WERI-Rb-1 (cell line): ENCODE measurements around the gene NARS2.

Experiments used
- DNase-seq: peaks from one replicate; pipeline ENCODE4 v3.0.0-alpha.2; 2020
- H3K27ac ChIP-seq: fragments of 250-450 bp; sonication (Bioruptor Pico); 2 replicates; pipeline ENCODE4 v1.5.1; 2020; ENCODE audit warnings: mild to moderate bottlenecking, moderate library complexity
- H3K27me3 ChIP-seq: fragments of 250-450 bp; sonication (Bioruptor Pico); 2 replicates; pipeline ENCODE4 v1.5.1; 2021; ENCODE audit warnings: mild to moderate bottlenecking, low read depth, moderate library complexity; ENCODE audit not compliant: insufficient read depth, severe bottlenecking
- H3K36me3 ChIP-seq: fragments of 250-450 bp; sonication (Bioruptor Pico); 2 replicates; pipeline ENCODE4 v1.5.1; 2020; ENCODE audit warnings: mild to moderate bottlenecking, moderate library complexity
- H3K4me3 ChIP-seq: 2 replicates; pipeline ENCODE4 v1.5.1; 2011; ENCODE audit warnings: low read depth, mild to moderate bottlenecking, control low read depth, low read length
- H3K9me3 ChIP-seq: fragments of 250-450 bp; sonication (Bioruptor Pico); 2 replicates; pipeline ENCODE4 v1.5.1; 2021; ENCODE audit warnings: mild to moderate bottlenecking, moderate library complexity; ENCODE audit not compliant: severe bottlenecking
- TF ChIP-seq, protein P1 (sequence below): IDR thresholded peaks from 2 replicates; pipeline ENCODE4 v1.5.1; 2011; ENCODE audit warnings: low read depth, mild to moderate bottlenecking, control low read depth, inconsistent platforms, low read length

Gene NARS2

DNA sequence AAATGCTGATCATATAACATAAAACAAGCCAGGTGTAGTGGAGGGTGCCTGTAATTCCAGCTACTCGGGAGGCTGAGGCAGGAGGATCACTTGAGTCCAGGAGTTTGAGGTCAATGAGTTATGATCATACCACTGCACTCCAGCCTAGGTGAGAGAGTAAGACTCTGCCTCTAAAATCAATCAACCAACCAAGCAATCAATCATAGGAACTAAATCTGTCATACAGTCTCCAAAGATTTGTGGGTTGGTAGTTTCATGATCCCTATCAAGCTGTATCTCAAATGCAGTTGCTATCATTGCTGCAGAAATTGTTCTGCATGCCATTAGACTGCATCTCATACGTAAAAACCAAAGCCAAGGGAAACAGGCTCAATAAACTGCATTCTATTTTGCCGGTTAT lies 33.1 kb downstream of the NARS2 start:
- Histone ChIP-seq H3K9me3 (no peaks in the 10 kb centered on the region), H3K4me3 (no peak overlapping the region), H3K27ac (no peak overlapping the region), H3K36me3 (peaks cover 3% of the 10 kb centered on the region), H3K27me3 (no peaks in the 10 kb centered on the region)
- DNase-seq: no peak
- TF ChIP-seq, protein P1, sequence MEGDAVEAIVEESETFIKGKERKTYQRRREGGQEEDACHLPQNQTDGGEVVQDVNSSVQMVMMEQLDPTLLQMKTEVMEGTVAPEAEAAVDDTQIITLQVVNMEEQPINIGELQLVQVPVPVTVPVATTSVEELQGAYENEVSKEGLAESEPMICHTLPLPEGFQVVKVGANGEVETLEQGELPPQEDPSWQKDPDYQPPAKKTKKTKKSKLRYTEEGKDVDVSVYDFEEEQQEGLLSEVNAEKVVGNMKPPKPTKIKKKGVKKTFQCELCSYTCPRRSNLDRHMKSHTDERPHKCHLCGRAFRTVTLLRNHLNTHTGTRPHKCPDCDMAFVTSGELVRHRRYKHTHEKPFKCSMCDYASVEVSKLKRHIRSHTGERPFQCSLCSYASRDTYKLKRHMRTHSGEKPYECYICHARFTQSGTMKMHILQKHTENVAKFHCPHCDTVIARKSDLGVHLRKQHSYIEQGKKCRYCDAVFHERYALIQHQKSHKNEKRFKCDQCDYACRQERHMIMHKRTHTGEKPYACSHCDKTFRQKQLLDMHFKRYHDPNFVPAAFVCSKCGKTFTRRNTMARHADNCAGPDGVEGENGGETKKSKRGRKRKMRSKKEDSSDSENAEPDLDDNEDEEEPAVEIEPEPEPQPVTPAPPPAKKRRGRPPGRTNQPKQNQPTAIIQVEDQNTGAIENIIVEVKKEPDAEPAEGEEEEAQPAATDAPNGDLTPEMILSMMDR: no peak

DNA sequence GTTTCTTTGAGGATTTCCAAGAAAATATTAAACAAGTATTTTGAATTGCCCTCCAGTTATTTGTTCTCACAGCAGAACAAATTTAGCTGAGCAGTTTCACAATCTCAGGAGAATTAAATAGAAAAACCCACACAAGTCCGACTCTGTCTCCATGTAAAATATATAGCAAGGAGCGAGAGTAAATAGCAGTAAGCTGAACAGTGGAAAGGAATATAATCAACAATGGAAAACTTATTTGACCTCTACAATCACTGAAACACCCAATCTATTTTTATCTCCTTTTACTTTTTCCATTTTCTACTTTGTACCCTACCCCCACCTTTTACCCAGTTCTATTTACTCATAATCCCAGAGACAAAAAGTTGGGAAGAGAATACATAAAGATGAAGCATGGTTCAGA lies 34.4 kb downstream of the NARS2 start:
- no peak for DNase-seq
- peaks cover 3% of the 10 kb centered on the region for H3K36me3 ChIP-seq
- TF ChIP-seq, protein P1: no peak
- H3K27me3 ChIP-seq: no peaks in the 10 kb centered on the region
- no peak overlapping the region for H3K27ac ChIP-seq
- H3K4me3 ChIP-seq: no peak overlapping the region
- no peaks in the 10 kb centered on the region for H3K9me3 ChIP-seq

DNA sequence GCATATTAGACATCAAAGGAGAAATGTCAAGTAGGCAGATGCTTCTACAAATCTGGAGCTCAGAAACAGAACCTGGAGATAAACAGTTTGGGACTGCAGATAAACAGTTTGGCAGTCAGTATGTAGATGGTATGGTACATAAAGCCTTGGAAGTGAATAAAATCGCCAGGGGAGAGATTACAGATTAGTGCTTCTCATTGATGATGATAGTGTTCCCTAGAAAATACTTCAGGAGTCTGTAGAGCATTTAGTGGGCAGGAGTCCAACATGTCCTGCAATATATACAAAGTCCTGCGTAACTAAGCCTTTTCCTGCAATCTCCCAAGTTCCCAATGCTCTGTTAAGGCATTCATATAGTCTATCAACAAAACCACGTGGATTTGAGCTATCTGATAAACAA lies 35.2 kb downstream of the NARS2 start:
- peaks cover 3% of the 10 kb centered on the region for H3K36me3 ChIP-seq
- no peaks in the 10 kb centered on the region for H3K27me3 ChIP-seq
- DNase-seq: no peak
- TF ChIP-seq, protein P1: no peak
- H3K9me3 ChIP-seq: no peaks in the 10 kb centered on the region
- H3K4me3 ChIP-seq: no peak overlapping the region
- H3K27ac ChIP-seq: no peak overlapping the region

DNA sequence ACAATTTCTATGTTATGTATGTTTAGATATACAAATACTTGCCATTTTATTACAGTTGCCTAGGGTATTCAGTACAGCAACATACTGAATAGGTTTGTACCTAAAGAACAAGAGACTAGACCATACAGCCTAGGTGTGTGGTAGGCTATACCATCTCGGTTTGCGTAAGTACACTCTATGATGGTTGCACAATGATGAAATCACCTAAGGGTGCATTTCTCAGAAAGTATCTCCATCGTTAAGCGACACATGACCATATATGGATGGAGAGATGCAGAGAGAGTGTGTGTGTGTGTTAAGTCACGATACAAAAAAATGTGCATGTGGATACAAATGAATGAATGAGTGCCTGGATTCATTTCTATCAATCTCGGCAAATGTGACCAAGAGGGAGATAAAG lies 37.7 kb downstream of the NARS2 start:
- H3K4me3 ChIP-seq: no peak overlapping the region
- no peaks in the 10 kb centered on the region for H3K9me3 ChIP-seq
- peaks cover 3% of the 10 kb centered on the region for H3K36me3 ChIP-seq
- TF ChIP-seq, protein P1: no peak
- no peak for DNase-seq
- no peaks in the 10 kb centered on the region for H3K27me3 ChIP-seq
- H3K27ac ChIP-seq: no peak overlapping the region

DNA sequence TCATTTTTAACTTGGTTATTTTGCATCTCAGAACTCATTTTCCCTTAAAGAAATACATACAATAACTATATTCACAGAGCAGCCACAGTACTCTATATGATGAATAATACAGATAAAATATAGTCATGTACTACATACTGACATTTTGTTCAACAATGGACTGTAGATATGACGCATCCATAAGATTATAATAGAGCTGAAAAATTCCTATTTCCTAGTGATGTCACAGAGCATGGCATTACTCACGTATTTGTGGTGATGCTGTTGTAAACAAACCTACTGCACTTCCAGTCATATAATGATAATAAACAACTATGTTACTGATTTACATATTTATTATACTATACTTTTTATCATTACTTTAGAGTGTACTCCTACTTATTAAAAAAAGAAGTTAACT lies 38.7 kb downstream of the NARS2 start:
- DNase-seq: no peak
- H3K27ac ChIP-seq: no peak overlapping the region
- H3K27me3 ChIP-seq: no peaks in the 10 kb centered on the region
- H3K4me3 ChIP-seq: no peak overlapping the region
- peaks cover 3% of the 10 kb centered on the region for H3K36me3 ChIP-seq
- TF ChIP-seq, protein P1: no peak
- no peaks in the 10 kb centered on the region for H3K9me3 ChIP-seq

DNA sequence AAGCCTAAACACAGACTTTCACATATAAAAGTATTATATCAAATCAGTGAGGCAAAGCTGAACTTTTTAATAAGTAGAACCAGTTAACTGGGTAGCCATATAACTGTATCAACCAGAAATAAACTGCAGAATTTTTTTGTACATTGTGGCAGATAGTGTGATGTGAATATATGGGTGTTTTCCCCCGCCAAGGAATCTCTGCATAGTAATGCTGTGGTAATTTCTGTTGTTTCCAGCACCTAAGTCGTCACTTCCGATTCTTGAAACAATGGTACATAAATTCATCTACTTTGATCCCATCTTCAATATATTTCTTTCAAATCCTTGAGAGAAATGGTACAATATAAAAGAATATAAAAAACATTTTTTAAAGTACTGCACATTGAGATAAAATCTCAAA lies 39.6 kb downstream of the NARS2 start:
- H3K9me3 ChIP-seq: no peaks in the 10 kb centered on the region
- H3K27ac ChIP-seq: no peak overlapping the region
- TF ChIP-seq, protein P1: no peak
- DNase-seq: no peak
- H3K4me3 ChIP-seq: no peak overlapping the region
- peaks cover 3% of the 10 kb centered on the region for H3K36me3 ChIP-seq
- H3K27me3 ChIP-seq: no peaks in the 10 kb centered on the region
